Retina (tissue), 1 donor: ENCODE measurements around the gene STUB1.

Experiments
- DNase-seq: peaks from one replicate; pipeline ENCODE4 v3.0.0-alpha.2; 2016

Gene STUB1

DNA sequence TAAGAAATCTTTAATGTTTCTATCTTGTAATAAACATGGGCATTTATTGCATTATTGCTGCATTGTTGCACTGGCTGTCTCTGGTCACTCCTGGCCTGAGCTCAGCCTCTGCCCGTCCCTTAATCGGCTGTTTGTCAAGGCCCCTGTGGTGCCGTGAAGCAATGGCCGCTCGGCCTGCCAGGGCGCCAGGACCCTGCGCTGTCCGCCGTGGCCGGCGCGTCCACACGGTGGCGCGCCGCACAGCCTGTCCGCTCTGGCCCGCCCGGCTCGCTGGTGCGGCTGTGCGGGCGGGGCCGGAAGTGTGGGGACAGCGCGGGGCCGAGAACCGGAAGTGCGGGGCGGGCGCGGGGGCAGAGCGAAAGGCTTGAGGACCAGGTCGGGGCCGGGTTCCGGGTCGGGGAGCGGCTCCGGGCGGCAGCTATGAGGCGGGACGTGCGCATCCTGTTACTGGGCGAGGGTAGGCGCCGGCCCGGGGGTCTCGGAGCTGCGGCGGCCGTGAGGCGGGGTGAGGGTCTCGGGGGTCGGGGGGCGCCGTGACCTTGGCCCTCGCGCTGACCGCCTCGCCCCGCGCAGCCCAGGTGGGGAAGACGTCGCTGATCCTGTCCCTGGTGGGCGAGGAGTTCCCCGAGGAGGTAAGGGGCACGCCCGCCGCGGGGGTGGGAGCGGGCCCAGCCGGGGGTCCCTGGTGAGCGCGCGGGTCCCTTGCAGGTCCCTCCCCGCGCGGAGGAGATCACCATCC lies 12.3 kb upstream of the STUB1 start, which contains the start of gene RHOT2:
TSS of gene RHOT2 (plus strand) at position 353 of the 739 bp plus-strand sequence. CDS start at position 421, 68 bp downstream.
- DNase-seq = peak; percentile 88

DNA sequence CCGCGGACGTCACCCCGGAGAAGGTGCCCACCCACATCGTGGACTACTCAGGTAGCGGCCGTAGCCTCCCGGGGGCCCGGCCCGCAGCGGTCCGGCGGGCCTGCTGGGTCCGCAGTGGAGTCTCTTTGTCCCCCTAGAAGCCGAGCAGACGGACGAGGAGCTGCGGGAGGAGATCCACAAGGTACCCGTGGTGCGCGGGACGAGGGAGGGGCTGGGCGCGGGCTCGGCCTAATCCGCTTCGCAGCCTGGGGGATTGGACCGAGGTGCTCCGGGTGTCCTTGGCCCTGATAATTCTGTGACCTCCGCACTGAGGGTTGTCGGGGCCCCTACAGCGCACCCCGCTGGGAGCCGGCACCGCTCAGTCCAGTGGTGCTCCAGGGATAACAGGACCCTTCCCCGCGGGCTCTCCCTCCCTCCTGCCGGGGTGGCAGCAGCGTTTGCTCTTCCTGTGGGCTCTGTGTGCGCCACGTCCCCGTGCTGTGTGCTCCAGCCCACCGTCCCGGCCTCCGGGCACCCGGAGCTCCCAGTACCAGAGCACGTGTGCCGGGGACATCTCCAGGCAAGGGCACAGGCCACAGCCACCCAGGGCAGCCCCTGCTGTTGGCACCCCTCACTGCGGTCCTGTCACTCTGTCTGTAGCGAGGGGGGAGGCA lies 11.6 kb upstream of the STUB1 start:
- DNase-seq = no peak

DNA sequence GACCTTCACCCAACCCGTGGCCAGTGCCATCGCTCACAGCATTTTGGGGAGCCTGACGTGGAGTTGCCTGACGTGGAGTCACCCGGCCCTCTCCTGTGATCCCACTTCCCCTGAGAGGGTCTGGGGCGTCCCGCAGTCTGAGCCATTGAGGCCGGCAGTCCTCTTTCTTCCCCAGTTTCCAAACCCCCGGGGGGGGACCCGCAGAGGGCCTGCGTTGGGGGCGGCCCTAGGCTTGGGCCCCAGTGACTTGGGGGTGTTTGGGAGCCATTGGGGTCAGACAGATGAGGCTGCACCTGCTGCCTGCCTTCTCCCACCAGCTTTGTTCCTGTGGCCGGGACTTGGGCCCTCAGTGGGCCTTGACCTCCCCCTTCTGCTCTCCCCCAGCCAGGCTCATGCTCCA lies 10.5 kb upstream of the STUB1 start:
- no peak for DNase-seq

DNA sequence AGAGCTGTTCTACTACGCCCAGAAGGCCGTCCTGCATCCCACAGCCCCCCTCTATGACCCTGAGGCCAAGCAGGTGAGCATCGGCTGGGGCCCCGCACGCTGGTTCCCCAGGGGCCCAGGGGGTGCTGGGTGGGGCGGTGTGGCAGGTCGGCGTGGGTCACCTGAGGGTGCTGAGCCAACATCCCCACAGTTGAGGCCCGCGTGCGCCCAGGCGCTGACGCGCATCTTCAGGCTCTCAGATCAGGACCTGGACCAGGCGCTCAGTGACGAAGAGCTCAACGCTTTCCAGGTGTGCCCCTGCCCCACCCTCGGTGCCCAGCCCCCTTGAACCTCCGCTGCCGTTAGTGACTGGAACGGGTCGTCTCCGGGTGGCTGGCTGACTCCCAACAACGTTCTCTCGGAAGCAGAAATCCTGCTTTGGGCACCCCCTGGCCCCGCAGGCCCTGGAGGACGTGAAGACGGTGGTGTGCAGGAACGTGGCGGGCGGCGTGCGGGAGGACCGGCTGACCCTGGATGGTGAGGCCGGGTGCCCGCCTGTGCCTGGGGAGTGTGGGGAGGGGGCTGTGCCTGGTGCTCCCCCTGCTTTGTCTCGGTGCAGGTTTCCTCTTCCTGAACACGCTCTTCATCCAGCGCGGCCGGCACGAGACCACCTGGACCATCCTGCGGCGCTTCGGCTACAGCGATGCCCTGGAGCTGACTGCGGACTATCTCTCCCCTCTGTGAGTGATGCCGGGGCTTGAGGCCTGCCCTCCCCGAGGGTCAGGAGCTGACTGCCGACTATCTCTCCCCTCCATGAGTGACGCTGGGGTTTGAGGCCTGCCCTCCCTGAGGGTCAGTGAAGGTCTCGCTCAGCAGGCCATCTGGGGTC lies 9.5 kb upstream of the STUB1 start:
- DNase-seq = no peak

- no peak for DNase-seq
These were observed 8.7 kb upstream of the STUB1 start for GRCh38 chr16:671353-672131.

DNA sequence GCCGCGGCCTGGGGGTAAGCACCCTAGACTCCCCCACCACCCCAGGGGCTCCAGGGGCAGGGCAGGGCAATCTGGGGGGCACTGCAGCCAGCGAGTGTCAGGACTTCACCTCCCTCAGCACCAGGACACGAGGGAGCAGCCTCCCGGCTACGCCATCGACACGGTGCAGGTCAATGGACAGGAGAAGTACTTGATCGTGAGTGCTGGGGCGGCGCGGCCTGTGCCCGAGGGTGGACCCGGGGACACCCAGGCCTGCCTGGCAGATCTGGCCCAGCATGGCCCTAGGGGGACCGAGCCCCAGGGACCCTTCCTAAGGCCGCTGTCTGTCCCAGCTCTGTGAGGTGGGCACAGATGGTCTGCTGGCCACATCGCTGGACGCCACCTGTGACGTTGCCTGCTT lies 7.8 kb upstream of the STUB1 start:
- DNase-seq = no peak

DNA sequence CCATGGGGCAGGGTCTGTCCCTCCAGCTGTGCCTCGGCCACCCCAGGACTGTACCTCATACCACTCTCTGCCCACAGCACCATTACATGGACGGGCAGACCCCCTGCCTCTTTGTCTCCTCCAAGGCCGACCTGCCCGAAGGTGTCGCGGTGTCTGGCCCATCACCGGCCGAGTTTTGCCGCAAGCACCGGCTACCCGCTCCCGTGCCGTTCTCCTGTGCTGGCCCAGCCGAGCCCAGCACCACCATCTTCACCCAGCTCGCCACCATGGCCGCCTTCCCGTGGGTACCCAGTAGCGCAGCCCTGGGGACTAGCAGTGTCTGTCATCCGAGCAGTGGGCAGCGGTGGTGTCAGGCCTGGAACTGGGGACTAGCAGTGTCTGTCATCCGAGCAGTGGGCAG lies 7.4 kb upstream of the STUB1 start:
- no peak for DNase-seq

- no peak for DNase-seq
These were observed 6.7 kb upstream of the STUB1 start for GRCh38 chr16:673399-673991.

- DNase-seq = no peak
These were observed 5.9 kb upstream of the STUB1 start for GRCh38 chr16:674214-674881.

GRCh38 chr16:674968-675883 lies 5.0 kb upstream of the STUB1 start, which contains the start of gene RHBDL1:
RHBDL1 (plus strand) TSS chr16:675671; CDS start chr16:675791, 120 bp downstream.
- no peak for DNase-seq

DNA sequence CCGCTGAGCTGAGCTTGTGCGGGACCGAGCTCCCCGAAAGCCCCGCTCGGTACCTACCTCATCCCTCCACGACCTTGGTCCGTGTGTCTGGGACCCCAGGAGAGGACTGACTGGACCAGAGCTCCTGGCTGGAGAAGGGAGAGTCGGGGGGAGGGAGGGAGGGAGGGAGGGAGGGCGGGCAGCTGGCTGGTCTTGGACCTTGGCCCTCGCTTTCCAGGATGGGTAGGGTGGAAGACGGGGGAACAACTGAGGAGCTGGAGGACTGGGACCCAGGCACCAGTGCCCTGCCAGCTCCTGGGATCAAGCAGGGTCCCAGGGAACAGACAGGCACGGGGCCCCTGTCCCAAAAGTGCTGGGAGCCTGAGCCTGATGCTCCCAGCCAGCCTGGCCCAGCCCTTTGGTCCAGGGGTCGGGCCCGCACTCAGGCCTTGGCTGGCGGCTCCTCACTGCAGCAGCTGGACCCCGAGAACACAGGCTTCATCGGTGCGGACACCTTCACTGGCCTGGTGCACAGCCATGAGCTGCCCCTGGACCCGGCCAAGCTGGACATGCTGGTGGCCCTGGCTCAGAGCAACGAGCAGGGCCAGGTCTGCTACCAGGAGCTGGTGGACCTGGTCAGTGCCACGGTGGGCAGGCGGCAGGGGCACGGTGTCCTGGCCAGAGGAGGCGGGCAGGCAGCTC lies 4.2 kb upstream of the STUB1 start:
- no peak for DNase-seq

DNA sequence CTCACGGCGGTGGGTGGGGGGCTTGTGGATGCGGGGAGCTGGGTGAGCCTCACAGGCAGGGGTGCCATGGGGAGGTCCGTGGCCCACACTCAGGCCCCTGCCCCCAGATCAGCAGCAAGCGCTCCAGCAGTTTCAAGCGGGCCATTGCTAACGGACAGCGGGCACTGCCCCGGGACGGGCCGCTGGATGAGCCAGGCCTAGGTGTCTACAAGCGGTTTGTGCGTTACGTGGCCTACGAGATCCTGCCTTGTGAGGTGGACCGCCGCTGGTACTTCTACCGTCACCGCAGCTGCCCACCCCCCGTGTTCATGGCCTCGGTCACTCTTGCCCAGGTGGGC lies 3.7 kb upstream of the STUB1 start:
- DNase-seq = no peak

GRCh38 chr16:676913-677312 lies 3.3 kb upstream of the STUB1 start:
- DNase-seq = no peak

DNA sequence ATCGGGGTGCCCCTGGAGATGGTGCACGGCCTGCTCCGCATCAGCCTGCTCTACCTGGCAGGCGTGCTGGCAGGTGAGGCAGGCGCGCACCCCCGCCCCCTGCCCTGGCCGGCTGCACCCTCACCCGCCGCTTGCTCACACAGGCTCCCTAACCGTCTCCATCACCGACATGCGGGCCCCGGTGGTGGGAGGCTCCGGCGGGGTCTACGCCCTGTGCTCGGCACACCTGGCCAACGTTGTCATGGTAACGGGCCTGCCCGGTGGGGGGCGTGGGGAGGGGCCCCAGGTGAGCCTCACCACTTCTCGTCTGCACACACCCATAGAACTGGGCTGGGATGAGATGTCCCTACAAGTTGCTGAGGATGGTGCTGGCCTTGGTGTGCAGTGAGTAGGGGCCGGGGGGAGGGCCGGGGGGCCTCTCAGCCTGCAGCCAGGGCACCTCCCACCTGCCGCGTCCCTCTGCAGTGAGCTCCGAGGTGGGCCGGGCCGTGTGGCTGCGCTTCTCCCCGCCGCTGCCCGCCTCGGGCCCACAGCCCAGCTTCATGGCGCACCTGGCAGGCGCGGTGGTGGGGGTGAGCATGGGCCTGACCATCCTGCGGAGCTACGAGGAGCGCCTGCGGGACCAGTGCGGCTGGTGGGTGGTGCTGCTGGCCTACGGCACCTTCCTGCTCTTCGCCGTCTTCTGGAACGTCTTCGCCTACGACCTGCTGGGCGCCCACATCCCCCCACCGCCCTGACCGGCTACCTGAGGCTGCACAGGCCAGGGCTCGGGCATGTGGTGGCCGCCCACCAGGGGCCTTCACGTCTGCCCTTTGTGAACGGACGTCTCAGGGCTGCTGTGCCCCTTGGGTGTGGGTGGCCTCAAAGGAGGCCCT lies 2.7 kb upstream of the STUB1 start:
- no peak for DNase-seq

GRCh38 chr16:678209-678857 lies 1.9 kb upstream of the STUB1 start:
- no peak for DNase-seq

GRCh38 chr16:678858-679813 lies 1.1 kb upstream of the STUB1 start:
- DNase-seq = peak; percentile 88

DNA sequence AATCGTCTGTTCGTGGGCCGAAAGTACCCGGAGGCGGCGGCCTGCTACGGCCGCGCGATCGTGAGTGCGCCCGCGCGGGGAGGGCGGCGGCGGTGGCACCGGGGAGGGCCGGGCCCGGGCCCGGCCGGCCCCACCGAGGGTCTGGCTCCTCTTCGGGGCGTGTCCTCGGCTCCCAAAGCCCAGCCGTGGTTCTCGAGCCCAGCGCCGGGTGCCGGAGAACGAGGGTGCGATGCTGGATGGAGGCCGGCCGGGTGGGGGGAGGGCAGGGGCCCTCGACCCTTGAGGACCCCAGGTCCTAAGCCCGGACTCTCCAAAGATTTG lies 375 bp downstream of the STUB1 start:
- no peak for DNase-seq
